Measurements from ENCODE around the gene SLC7A14.

Gene SLC7A14

GRCh38 chr3:170534227-170534626 lies 51.6 kb downstream of the SLC7A14 start:
- DNase-seq (ENCODE audit: low spot score) = no peak

GRCh38 chr3:170532573-170532972 lies 53.3 kb downstream of the SLC7A14 start:
- DNase-seq (ENCODE audit: low spot score) = no peak

GRCh38 chr3:170531657-170532335 lies 54.1 kb downstream of the SLC7A14 start:
- DNase-seq (ENCODE audit: low spot score) = no peak

- DNase-seq (ENCODE audit: low spot score) = no peak
These were observed 54.8 kb downstream of the SLC7A14 start for GRCh38 chr3:170531054-170531453.

GRCh38 chr3:170529912-170530311 lies 56.0 kb downstream of the SLC7A14 start:
- no peak for DNase-seq (ENCODE audit: low spot score)

- DNase-seq (ENCODE audit: low spot score) = no peak
These were observed 56.5 kb downstream of the SLC7A14 start for GRCh38 chr3:170529346-170529745.

- no peak for DNase-seq (ENCODE audit: low spot score)
These were observed 57.1 kb downstream of the SLC7A14 start for GRCh38 chr3:170528726-170529125.

DNA sequence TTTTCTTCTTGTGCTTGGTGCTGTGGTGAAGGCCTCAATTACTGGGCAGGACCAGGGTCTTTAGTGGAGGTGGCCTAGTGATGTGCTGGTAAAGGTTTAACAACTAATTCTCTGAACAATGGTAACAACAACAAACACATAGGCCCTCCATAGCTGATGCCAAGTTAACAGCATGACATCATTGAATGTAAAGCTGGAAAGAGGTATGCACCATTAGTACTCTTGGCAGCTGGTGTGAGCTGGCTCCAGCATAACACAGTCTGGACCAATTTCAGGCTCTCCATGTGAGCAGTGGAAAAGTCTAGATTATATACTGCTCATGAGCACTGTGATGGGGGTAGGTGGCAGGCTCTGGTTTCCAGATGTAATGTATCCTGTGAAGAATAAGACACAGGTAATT lies 61.8 kb downstream of the SLC7A14 start:
- DNase-seq (ENCODE audit: low spot score) = no peak

GRCh38 chr3:170523248-170523647 lies 62.6 kb downstream of the SLC7A14 start:
- no peak for DNase-seq (ENCODE audit: low spot score)

DNA sequence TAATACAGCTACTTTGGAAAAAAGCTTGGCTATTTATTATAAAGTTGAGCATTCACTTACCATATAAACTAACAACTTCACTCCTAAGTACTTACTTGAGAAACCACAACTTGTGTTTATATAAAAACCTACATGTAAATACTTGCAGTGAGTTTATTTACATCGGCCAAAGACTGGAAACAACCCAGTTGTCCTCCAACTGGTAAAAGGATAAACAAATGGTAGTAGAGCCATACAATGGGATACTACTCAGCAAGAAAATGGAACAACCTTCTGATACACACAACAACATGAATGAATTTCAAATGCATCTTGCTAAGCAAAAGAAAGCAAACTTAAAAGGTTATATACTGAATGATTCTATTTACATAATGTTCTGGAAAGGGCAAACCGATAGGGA lies 63.7 kb downstream of the SLC7A14 start:
- DNase-seq (ENCODE audit: low spot score) = no peak

DNA sequence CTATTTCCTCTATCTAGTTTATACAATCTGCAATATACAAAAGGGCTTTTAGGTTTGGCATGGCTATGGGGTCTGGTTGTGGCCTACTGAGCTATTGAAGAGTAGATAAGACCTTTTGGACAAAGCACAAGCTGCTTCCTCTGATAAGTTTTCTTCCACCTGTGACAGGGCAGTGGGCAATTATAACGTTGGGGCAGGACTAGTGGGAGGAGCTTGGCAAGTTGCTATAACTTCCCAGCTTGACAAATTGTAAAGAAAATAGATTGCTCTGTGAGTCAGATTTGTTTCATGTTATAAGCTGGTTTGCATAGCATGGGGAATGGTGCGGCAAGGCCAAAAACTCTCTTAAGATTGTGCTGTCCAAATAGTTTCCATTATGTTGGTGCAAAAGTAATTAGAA lies 64.9 kb downstream of the SLC7A14 start:
- DNase-seq (ENCODE audit: low spot score) = no peak

DNA sequence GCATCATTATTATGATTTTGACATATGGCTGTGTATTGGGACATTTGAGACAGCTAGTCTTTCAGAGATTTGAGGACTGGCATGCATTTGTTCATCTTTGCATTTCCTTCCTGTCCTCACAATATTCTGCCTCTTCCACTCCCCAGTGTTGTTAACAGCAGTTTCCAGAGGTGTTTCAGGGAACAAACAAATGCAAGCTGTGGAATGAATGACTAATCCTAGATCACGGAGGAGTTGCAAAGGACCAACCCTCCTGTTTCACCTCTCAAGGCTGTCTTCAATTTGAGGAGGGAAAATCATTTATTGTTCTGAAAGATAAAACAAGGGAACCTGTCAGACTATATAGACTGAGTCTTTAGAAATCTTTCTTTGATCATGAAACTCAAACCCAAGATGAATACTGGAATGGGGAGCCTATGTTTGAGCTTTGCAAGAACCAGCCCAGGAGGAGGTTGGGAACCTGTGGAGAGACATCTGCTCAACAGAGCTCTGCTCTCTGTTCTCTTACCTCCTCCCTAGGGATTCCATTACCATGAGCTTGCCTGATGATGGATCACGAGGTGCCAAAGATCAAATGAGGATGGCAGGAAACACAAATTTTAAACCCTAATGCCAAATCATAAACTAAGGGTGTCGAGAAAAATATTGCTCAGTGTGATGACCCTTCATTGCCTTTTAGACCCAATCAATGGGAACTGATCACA lies 68.5 kb downstream of the SLC7A14 start:
- no peak for DNase-seq (ENCODE audit: low spot score)

- peak; percentile 70 for DNase-seq (ENCODE audit: low spot score)
These were observed 72.2 kb downstream of the SLC7A14 start for GRCh38 chr3:170513642-170514041.

DNA sequence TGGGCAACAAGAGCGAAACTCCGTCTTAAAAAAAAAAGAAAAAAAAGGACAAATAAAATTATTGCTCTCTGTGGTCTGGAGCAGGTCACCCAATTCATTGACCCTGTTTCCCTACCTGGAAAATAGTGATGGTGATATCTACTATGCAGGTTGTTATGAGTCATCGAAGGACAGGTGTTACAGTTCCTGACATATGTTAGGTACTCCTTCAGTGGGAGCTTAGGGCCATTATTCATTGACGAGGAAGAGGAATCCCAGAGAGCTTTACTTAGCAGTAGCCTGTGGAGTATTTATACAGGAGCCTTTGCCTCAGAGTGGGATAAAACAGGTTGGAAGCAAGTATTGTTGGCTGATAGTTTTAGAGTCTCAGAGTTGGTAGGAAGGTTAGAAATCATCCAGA lies 74.5 kb downstream of the SLC7A14 start:
- DNase-seq (ENCODE audit: low spot score) = no peak

GRCh38 chr3:170508839-170509238 lies 77.0 kb downstream of the SLC7A14 start:
- no peak for DNase-seq (ENCODE audit: low spot score)

GRCh38 chr3:170508291-170508690 lies 77.6 kb downstream of the SLC7A14 start:
- no peak for DNase-seq (ENCODE audit: low spot score)

DNA sequence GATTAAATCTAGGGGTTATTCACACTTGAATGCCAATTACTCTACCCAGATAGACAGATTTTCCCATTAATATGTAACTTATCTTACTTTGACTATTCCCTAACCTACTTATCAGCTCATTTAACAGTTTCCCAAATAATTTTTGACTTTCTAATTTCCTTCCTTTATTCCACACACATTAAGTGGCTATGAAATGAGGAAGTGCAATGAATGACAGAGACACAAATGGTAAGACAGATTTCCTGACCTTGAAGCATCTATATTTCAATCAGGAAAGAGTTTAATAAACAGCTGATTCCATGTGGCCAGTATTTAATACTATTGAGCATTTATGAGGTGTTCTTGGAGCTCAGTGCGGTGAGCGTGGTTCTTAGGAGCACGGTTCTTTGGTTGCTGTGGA lies 78.8 kb downstream of the SLC7A14 start:
- DNase-seq (ENCODE audit: low spot score) = no peak

- DNase-seq (ENCODE audit: low spot score) = peak; percentile 70
These were observed 79.3 kb downstream of the SLC7A14 start for GRCh38 chr3:170506556-170506955.

DNA sequence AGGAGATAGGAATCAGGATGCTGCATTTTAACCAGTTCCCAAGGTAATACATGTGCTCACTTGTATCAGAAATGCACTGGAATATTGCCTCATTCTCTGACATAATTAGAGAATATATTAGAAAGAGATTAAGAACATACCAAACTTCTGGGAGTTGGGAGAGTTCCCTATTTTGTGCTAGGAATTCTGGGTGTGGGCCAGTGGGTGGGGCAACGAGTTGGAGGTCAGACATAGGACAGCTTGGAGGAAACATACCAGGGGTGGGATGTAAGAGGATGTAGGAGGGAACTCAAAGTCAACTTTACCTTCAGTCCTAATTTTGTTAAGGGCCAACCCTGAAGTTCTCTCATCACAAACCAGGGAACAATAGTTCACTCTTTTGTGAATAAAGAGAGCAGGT lies 83.6 kb downstream of the SLC7A14 start:
- no peak for DNase-seq (ENCODE audit: low spot score)

DNA sequence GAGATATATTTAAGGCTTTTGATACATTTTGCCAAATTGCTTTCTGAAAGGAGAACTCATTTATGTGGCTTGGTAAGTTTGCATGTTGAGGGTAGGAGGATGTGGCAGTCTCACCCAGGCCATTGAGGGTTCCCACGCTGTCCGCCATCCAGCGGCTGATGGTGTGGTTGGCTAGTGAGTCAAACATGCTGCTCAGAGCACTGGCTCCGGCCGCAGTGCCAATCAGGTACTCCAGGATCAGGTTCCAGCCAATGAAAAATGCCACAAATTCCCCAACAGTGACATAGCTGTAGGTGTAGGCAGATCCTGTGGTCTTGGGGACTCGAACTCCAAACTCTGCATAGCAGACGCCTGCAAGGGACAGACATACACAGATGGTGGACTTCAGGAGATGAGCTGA lies 84.9 kb downstream of the SLC7A14 start:
- DNase-seq (ENCODE audit: low spot score) = no peak

GRCh38 chr3:170500462-170500861 lies 85.4 kb downstream of the SLC7A14 start:
- DNase-seq (ENCODE audit: low spot score) = no peak

GRCh38 chr3:170499562-170500156 lies 86.2 kb downstream of the SLC7A14 start:
- peak; percentile 81 for DNase-seq (ENCODE audit: low spot score)
